SH-SY5Y (cell line): ENCODE data around the gene SLC6A18.

Experiments used
- GATA2 ChIP-seq: IDR thresholded peaks from 2 replicates; pipeline ENCODE4 v1.6.1; 2011; ENCODE audit warnings: mild to moderate bottlenecking, low read depth, low read length
- GATA3 ChIP-seq: IDR thresholded peaks from 2 replicates; pipeline ENCODE4 v1.6.1; 2011; ENCODE audit warnings: low read depth, mild to moderate bottlenecking, low read length, moderate library complexity

GRCh38 chr5:1175801-1176472, 49.2 kb upstream of the SLC6A18 start:
- no peak for TF ChIP-seq GATA2
- no peak for TF ChIP-seq GATA3
